Inferior parietal cortex (tissue), 1 donor: Measurements from ENCODE around the gene SPATA31A5.
"Not testable (repeated sequence)": the region's sequence is repeated elsewhere in the genome, so short reads cannot be mapped to it uniquely, and the experiment has no call there.

Experiments
- DNase-seq: peaks from one replicate; pipeline ENCODE4 v3.0.0-alpha.2; 2016; ENCODE audit errors: extremely low spot score

The SPATA31A5 gene

GRCh38 chr9:60914107-60914506 lies at the start of gene SPATA31A5:
Gene SPATA31A5 (plus strand): TSS chr9:60914407. CDS start chr9:60914436, 29 bp downstream.
- DNase-seq = not testable (repeated sequence)

- not testable (repeated sequence) for DNase-seq
Observed at GRCh38 chr9:60962990-60963350, 48.8 kb downstream of the SPATA31A5 start.

GRCh38 chr9:60966382-60966781 lies 52.2 kb downstream of the SPATA31A5 start:
- DNase-seq = not testable (repeated sequence)
